GM19328 (cell line): ENCODE results near the gene ANKRD52.

Source experiments
- ATAC-seq: cut with Tn5 transposase; IDR thresholded peaks from one replicate; pipeline ENCODE4 v1.9.1; 2021; ENCODE audit warnings: mild to moderate bottlenecking, moderate library complexity; ENCODE audit not compliant: unreplicated experiment

The ANKRD52 gene

DNA sequence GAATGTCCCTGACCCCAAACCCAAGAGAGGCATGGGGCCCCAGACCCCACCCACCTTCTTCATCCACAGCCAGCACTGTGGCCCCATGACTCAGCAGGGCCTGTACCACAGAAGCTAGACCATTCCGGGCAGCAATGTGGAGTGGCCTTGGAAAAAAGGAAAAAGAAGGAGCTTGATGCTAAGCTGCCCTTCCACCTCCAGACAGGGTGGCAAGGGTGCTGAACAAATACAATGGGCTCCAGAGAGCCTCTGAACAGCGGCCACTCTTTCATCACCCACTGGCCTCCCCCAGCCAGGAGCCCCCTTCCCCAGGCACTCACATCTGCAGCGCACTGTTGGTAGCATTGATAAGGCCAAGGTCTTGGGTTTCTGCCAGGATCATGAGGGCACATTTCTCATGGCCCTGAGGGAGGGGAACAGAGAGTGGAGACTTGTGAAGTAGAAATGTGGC is 14.4 kb downstream of the ANKRD52 start:
- no peak for ATAC-seq

DNA sequence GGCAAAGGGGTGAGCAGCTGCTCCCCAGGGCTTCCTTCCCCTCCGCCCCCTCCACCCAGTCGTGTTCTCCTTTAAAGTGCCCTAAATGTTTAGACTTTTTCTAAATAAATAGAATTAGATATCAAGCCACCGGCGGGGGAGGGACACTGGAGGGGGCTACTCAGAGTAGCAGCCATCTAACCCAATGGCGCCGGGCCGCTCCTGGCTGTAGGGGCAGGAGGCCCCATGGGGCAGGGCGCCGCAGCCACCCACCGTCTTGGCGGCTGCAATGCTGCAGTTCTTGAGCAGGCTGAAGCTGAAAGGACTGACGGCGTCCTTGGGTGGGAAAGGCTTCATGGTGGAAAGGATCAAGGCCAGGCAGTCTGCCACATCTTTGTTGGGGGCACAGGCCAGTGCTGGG is 15.2 kb downstream of the ANKRD52 start:
- no peak for ATAC-seq

DNA sequence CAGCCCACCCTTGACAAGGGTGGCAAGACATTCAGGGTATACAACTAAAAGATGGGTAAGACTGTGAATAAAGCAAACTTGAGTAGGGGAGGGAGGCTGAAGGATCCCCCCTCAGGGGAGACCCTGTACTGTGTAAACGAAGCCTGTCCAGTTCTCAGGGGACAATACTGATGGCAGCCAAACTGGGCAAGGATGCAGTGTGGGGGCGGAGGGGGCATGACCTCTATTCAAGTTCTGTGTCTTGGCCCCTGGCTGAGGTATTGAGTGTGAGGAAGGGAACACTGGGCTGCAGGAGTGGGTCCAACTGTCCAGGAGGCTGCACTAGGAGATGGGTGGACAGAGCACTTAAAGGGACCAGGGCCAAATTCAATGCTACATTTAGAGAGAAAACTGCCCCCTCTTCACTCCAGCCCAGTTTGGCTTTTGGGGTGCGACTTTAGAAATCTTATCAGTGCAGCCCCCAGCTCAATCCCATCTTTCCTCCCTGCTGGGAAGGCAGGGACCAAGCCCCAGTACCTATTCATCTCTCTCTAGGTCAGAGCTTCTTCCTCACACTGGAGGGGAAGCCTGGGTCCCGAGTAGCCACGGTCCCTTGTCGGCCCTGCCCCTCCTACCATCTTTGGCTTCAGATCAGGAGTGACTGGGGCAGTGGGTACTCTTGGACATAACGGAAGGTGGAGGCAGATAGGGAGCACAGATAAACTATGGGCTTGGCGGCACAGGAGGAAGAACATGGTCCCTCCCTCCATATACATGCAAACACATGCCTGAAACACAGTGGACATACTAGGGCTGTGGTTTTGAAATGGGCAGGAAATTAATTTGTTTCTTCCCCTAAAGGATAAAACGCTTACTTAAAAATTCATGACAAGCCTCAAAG is 16.5 kb downstream of the ANKRD52 start:
- ATAC-seq, result no peak

DNA sequence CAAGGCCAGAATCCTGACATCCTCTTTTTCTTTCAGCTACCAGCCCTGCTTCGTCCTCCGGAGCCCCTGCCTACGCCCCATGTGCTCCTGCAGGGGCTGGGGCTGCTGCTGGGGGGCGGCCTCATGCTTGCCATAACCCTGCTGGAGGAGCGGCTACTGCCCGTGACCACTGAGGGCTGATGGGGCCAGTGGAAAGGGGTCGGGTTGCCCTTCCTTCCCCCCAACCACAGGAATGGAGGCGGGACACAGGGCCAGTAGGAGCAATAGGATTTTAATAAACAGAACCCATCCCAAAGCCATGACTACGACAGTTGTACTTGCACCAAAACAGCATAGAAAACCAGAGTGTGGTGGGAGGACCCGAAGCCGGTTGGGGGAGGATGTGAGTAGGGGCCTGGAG is 20.6 kb downstream of the ANKRD52 start:
- no peak for ATAC-seq

DNA sequence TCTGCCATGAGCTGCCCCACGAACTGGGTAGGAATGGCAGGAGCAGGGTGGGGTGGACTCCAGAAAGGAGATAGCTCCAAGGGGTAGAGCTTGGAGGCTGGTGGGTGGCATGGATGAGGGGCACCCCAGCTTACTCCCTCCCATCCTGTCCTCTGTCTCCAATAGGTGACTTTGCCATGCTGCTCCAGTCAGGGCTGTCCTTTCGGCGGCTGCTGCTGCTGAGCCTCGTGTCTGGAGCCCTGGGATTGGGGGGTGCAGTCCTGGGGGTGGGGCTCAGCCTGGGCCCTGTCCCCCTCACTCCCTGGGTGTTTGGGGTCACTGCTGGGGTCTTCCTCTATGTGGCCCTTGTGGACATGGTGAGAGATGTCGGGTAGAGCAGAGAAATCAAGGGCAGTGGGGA is 21.2 kb downstream of the ANKRD52 start:
- no peak for ATAC-seq

DNA sequence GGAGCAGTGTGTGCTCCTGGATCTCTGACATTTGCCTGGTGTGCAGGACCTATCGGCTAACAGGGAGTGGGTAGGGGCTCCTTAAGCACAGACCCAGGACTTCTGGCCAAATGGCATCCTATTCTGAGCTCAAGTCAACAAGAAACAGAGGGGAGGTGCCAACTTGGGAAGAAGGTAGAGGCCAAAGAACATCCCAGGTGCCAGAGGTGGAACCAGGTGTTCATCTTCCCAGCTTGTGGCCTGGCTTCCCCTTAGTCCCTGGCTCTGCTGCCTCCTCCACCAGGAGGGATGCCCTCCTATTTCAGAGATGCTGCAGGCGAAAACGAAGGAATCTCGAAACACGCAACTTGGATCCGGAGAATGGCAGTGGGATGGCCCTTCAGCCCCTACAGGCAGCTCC is 22.1 kb downstream of the ANKRD52 start:
- ATAC-seq, result no peak

DNA sequence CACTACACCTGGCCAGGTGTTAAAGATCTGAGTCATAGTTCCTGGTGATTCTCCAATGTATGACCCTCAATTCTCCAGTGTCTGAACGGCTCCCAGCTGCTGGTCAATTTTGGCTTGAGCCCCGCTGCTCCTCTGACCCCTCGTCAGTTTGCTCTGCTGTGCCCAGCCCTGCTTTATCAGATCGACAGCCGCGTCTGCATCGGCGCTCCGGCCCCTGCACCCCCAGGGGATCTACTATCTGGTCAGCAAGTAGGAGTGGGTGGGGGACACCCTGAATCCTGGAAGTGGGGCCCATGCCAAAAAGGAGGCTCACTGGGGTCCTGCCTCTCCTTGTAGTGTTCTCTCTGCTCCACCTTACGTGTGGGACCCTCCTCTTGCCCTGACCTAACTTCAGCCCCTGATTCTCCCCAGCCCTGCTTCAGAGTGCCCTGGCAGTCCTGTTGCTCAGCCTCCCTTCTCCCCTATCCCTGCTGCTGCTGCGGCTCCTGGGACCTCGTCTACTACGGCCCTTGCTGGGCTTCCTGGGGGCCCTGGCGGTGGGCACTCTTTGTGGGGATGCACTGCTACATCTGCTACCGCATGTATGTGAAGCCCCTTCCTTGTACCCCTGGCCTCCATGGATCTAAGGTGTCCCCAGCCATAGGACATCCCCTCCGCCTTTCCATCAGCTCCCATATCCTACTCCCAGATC is 23.3 kb downstream of the ANKRD52 start:
- ATAC-seq, result no peak

DNA sequence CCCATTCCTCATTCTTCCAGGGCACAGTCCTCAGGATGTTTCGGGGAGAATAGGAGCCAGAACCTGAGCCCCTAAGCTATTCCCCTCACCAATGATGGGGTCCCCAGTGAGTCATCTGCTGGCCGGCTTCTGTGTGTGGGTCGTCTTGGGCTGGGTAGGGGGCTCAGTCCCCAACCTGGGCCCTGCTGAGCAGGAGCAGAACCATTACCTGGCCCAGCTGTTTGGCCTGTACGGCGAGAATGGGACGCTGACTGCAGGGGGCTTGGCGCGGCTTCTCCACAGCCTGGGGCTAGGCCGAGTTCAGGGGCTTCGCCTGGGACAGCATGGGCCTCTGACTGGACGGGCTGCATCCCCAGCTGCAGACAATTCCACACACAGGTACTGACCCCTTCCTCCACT is 27.0 kb downstream of the ANKRD52 start:
- ATAC-seq, result no peak

DNA sequence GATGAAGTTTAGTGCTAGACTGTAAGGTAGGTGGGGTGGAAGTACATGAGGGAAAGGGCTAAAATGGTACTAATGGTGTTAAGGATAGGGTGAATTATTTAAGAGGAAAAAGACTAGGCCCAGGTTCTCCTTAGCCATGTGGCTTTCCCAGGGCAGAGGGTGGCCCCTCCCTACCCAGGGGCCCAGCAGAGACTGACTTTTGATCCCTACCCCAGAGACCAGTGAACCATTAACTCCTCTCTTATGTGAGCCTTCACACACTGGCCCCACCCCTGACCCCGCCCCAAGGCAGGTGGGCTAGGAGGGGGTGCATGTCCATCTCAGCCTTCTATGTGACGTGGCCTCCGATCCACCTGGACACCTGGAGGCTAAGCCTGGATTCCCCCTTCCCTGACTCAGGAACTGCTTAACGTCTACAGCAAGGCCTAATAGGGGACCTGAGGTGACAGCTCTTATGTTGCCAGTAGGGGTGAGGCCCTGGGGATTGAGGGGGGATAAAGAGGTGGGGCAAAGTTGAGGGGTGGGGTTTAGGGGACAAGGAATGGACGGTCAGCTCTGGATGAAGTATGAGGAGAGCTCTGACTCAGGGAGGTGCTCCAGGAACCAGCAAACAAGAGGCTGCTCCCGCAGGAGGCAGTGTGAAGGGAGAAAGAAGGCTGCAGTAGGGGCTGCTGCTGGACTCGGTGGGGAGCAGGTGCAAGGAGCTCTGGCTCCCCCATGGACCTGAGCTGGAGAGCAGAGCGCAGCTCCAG is 27.6 kb downstream of the ANKRD52 start:
- ATAC-seq, result no peak

DNA sequence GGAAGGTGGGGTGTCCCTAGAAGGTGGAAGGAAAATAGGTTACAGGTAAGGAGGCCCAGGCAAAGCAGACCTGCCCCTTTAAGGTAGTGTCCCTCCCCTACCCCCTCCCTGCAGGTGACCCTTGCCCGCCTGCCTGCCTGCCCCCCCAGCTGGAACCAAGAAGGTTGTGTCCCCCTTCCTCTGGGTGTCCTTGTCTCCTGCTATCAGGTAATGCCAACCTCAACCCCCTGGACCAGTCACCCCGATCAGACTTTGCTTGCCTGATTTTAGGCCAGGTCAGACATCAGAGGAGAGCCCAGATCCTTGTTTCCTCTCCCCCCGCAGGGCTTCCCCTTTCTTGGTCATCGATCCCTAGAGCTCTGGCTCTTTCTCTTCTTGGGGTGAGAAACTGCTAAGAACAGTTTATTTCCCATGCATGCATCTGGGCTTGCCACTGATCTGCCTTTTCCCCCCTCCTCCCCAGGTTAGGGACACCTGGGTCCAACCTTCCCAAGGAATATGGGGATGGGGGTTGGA is 28.2 kb downstream of the ANKRD52 start, which contains the start of gene SLC39A5:
TSS of gene SLC39A5 (plus strand) at position 136 of the 516 bp plus-strand sequence. CDS start 1,224 bp downstream, outside the sequence.
- no peak for ATAC-seq

DNA sequence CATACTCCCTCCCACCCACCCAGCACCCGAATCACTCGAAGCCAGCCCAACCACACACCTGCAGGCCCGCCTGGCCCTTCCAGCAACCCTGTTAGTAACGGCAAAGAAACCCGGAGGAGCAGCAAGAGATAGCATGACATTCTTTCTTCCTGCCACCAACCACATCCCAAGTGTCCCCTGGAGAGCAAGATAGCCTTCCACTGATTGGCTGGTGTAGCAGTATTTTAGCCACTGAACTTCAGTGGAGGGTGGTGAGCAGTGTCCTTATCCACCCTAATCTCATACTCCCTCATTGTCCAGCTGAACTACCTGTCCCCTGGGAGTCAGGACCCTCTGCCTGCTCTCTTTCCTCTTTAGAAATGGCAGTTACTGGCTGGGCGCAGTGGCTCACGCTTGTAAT is 29.1 kb downstream of the ANKRD52 start:
- no peak for ATAC-seq

DNA sequence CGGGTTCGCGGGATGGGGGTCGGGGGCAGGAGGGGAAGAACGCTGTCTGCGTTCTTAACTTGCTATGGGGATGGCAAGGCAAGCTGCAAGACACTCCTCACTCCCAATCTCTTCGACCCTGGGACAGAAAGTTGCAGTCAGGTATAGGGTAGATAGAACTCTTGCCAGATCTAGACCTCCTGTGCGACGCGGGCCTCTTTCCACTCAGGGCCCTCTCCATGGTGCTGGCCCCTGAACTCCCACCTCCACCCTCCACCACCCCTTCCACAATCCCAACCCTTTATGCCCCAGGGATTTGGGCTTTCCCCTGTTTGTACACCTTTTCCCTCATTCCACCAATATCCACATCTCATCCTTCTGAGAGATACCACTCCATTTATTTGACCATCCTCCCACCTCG is 33.2 kb downstream of the ANKRD52 start:
- ATAC-seq, result no peak

DNA sequence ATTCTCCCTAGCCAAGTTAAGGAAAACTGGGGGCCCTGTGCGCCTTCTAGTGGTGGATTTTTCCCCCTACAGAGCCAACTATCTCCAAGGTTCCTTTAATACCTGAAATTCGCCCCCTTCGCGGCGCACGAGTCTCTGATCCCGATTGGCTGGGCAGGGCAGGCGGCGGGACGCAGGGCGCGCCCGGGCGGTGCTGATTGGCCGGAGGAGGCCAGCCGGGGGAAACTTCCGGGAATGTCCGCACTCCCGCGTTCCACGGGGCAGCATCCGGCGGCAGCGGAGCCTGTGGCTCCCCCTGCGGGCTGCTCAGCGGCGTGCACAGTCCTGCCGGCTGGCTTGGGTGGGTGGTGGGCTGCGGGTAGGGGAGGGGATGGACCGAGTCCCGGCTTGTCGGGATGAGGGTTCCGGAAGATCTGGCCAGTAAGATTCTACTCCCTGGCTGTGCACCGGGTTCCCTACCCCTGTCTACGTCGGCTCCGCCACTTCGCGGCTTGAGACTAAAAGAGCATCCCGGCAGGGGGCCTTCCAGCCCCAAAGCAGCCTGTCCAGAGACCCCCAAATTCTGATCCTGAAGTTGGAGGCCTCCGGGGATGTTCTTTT is 34.0 kb downstream of the ANKRD52 start, which contains the start of gene NABP2:
TSS of gene NABP2 (plus strand) at position 241 of the 600 bp plus-strand sequence. CDS start 515 bp downstream, outside the sequence.
- peak; percentile 63 for ATAC-seq

DNA sequence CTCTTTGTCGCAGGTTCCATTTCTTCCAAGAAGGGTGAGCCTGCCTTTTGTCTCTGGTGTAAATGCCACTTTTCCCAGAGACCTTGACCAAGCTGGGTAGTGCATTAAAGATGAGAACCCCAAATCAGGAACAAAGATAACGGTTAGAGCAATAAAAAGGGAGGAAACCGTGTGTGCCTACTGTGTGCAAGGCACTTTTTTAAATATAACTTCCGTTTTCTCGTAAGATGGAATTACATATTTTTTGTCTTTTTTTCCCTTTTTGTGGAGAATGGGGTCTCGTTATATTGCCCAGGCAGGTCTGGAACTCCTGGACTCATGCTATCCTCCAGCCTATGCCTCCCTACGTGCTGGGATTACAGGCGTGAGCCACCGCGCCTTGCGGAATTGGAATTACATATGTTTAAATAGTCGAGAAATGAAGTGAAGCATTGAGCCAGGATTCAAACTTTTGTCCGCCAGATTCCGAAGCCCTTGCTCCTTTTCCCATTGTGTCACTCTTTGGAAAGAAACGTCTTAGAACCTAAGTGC is 34.5 kb downstream of the ANKRD52 start:
- ATAC-seq, result no peak

DNA sequence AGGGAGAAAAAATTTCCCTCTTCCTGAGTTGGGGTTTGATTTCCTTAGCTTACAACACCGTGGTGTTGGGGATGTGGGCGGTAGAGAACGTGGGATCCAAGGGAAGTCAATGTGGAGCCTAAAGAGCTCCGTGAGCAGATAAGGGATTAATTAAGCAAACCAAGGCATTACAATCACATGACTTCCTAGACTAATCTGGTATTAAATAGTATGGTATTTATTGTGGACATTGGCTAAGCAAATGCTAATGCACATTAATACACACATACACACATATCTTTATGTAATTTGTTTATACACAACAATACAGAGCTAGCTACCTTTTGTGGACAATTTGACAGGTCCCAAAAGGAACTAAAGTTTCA is 35.7 kb downstream of the ANKRD52 start:
- no peak for ATAC-seq

DNA sequence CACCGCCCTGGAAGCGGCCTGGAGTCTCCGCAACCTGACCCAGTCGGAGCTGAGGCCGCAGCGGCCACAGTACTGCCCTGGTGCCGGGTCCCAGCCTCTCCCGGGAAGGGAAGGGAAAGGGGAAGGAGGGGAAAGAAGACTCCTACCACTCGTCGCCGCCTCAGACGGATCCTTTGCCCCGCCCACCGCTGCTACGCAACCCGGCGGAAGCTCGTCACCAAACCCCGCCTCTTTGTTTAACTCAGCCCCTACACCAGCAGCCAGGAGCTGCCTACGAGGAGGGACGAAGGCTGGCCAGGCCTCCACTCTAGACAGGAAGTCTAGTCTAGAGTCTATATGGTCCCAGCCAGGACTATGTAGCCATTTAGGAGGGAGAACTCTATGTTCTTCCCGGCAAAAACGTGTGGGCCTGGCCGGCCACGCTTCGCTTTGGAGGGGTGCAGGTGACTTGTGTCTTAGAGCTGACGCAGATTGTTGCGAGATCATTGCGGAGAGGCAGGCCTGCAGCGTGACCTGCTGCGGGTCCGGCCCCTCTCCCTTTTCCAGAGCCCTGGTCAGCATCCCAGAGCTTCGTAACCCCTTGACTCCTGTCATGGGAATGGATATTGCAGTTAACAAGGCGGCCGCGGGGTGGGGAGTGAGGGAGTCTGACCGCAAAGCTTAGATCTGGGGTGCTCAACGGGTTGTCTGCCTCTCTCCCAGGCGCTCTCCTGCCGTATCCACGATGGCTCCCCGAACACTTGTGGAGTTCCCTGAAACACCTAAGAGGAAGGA is 36.2 kb downstream of the ANKRD52 start, which contains the start of gene RNF41:
TSS of gene RNF41 (minus strand) at position 166 of the 774 bp plus-strand sequence. CDS start 7,875 bp downstream, outside the sequence.
- ATAC-seq, result peak; percentile 72

DNA sequence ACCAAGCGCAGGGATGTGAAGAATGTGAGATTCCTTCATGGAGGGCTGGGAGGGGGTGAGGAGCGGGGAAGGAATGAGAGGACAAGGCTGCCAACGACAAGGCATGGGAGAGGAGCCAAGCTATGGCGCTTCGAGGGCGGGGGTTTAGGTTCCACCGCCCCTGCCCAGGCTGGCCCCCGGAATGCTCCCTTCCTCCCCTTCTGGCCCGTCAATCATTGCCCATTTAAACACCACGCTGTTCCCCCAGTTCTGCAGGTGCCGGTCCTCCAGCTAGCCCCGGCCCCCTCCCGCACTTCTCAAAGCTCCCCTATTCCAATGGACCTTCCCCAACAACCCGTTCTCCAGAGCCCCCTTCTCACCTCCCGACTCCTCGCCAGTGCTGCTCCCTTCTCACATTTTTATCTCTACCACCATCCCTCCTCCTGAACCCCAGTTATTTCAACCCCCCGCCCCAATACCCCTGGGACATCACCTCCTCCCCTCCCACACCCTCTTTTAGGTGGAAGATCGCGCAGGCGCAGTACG is 36.9 kb downstream of the ANKRD52 start:
- ATAC-seq, result peak; percentile 22

DNA sequence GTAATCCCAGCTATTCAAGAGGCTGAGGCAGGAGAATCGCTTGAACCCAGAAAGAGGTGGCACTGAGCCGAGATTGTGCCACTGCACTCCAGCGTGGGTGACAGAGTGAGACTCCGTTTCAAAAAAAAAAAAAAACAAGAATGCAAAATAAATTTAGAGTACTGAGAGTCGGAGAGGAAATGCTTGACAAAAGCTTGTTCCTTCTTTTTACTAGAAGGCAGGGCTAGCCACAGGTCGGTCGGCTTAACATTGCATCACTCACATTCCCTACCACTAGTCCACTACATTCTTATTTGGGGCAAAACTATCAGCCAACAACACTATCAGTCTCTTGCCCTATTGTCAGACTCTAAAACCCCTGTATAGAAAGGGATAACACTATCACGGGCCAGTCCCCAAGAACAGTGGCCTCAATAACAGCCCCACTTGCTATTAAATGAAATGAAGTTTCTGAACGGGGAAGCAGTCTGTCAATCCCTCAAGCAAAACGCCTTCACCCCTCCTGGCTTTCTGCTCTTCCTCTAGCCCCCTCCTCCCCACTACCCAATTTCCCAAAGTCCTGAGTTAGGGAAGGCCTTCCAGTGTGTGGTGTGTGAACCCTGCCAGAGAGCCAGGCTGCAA is 37.5 kb downstream of the ANKRD52 start:
- no peak for ATAC-seq

DNA sequence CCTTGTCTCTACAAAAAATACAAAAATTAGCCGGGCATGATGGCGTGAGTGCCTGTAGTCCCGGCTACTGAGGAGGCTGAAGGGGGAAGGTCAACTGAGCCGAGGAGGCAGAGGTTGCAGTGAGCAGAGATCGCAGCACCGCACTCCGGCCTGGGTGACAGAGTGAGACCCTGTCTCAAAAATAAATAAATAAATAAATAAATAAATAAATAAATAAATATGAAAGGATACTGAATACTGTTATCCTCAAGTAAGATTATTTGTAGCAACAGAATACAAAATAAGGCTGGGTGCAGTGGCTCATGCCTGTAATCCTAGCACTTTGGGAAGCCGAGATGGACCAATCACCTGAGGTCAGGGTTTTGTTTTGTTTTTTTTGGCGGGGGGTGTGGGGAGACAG is 38.3 kb downstream of the ANKRD52 start:
- ATAC-seq, result no peak
